Activated CD8-positive, alpha-beta memory T cell treated with anti-CD3 and anti-CD28 coated beads, Interleukin-2, amount 50 U/mL, for 4 hours (primary cell): ENCODE measurements around the gene ARHGAP4.

Experiments used
- DNase-seq: peaks from one replicate; pipeline ENCODE4 v3.0.0-alpha.2; 2020

ARHGAP4 gene

DNA sequence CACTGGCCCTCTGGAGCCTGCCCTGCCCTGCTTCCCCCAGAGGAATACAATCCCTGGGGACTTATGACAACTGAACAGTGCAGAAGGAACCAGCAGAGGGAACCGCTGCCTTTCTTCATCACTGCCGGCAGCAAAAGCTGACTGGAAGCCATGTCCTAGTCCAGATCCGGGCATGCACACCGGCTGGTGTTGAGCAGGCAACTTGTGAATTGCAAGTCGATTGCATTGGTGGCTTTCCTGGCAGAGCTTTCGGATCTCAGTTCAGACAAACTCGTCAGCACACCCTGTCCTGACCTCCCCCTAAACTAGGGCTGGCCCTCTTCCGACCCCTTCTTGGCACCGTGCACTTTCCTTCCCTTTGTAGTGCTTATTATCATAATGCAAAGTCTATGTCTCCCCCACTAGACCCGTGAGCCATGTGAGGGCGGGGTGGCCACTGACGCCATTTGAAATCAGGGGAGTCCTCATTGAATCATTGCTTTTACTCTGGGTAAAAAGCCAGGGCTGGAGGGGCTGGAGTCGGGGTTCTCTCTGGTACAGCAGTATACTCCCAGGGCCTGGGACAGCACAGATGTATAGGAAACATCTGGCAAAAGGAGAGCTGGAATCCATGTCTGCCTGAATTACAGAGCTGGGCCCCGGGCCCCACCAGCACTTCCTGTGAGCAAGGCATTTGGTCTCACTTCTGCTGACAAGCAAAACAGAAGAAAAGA, 1.8 kb downstream of the ARHGAP4 start:
- no peak for DNase-seq

DNA sequence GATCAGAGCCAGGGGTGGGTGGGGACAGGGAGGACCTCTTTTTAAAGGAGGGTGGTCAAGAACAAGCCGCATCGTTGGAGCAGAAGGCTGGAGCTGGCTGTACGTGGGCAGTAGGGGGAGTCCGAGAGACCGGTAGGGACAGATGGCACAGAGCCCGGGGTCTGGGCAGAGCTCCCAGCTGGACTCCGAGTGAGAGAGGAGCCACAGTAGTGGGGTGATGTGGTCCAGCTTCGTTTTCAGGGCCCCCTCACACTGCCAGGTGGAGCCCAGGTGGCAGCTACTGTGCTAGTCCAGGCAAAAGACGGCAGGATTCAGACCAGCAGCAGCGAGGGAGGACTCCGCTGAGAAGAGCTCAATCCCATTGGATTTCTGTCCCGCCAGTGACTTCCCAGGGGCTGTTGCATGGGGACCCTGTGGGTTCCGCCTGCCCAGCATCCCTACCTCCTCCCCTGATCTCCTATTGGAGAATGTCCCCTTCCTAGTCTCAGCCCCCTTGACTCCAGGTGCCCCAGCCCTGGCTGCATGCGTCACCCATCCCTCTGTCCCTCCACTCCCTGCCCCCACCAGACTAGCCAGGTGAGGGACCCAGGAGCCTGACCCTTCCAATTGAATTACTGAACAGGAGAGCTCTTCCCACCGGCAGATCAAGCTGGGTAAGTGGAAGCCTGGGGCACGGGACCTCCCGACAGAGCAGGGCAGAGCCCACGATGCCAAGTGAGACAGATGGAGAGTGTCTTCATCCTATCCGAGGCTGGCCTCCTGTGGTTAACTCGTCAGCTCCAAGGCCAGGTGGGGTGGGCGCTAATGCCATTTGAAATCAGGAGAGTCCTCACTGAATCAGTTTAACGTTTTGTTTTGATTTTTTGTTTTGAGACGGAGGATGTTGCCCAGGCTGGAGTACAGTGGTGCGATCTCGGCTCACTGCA, 2.9 kb downstream of the ARHGAP4 start:
- DNase-seq = no peak

DNA sequence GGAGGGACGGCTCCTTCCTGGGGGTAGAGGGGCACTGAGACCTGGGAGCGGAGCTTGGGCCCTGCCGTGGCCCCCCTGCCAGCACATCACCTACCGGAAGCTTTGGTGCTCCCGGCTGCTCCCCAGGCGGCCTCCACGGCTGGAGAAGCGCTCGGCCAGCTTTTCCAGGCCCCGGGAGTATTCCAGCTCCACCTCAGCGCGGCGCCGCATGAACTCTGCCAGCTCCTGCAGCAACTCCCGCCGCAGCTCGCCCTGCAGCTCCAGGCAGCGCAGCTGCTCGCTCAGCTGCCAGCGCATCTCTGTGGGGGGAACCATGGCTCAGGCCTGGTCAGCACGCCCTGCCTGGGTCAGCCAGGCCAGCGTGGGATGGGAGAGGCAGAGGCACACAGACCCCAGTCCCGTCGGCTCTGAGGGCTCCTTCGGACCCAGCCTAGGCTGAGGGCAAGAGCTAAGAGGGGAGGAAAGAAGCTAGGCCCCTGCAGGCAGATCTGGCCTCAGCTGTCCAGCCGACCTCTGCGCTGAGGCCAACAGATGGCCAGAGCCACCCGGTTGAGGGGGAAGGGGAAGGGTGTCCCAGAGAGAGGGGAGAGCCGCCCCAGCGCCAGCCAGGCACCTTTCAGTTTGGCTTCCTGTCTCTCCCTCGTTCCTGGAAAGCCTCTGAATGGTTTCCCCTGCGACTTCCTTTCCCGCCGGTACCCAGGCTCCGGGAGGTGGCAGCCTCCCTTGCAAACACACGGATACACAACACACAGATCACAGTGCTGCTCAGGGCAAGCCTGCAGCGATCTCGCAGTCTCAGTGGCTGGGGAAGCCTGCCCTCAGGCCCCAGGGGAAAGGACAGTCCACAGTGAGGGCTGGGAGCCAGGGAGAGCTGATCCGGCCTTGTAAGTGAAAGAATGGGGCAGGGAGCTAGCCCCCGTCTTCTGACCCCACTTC, 4.3 kb downstream of the ARHGAP4 start:
- no peak for DNase-seq

DNA sequence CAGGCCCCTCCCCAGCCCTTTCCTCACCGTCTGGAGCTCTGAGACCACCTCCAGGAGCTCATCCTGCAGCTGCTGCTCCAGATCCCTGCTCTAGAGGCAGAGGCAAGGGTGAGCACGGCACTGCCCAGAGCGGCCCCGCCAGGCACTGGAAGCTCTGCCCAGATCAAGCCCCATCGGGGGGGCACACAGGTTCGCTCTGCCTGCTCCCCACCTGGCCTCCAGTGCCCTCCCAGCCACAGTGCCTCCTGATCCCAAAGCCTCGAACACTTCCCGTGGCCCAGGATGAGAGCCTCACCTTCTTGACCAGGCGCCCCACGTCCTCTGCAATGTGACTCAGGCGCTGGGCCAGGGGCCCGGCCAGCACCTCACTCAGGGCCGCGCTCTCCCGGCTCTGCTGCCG, 5.0 kb downstream of the ARHGAP4 start:
- DNase-seq = no peak

DNA sequence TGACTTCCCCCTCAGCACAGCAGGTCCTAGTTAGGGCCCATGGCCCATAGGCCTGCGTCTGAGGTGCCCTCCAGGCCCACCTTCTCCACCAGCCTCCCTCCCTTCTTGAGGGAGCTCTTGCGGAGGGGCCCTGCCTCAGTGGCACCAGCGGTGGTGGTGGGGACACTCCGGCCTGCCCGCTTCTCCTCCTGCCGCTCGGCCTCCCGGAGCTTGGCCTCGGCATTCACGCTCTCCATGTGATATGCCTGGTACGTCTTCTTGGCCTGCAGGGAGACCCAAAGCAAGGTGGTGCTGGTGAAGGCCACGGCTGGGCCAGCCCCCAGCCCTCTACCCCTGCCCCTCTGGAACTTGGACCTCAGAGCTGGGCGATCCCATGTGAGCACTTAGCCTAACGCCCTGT, 5.5 kb downstream of the ARHGAP4 start:
- DNase-seq = no peak

DNA sequence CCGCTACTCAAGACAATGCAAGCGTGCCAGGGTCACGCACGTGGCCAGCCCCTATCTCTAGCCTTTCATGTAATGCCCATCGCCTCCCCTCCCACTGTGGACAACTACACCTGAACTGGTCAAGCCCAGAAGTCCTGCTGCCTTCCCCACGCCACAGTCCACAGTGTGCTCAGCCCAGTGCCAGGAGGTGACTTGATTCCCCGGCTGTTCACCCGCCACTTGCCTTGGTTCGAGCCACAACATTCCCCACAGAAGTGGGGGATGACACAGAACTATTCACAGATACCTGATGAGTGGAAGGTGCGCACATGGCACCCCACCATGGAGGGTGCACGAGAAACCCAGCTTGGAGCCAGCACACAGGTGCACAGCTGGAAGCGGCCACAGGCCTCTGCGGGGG, 6.8 kb downstream of the ARHGAP4 start:
- no peak for DNase-seq

DNA sequence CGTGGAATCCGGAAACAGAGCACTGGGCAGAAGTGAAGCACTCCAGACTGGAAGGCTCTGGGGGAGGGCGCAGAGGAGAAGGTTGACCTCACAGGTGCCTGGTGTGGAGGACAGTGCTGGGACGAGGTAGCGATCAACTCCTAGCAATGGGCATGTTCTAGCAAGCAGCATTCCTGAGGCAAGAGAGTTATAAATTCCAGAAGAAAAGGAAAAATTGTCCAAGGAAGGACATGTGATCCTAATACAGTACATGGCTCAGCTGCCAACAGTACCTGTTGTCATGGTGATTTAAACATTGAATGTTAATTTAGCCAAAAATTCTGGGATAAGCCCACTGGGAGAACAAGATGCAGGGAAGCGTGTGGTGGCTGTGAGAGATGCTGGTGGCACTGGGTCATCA, 8.2 kb downstream of the ARHGAP4 start:
- DNase-seq = no peak

DNA sequence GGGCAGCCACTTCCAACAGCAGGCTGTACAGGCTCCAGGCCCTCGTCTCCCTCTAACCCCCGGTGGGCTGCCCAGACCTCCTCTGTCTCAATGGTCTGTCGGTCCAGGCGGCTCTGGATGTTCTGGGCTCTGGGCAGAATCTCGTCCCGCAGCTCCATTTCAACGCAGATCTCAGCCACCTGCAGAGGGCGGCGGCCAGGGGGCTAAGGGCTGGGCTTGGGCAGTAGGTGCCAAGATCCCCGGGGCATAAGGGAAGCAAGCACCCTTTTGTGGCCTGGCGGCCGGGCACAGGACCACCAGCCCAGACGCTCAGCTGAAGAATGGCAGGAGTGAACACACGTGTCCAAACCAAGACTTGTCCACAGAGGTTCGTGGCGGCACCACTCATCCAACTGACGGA, 12.4 kb downstream of the ARHGAP4 start:
- DNase-seq = no peak

DNA sequence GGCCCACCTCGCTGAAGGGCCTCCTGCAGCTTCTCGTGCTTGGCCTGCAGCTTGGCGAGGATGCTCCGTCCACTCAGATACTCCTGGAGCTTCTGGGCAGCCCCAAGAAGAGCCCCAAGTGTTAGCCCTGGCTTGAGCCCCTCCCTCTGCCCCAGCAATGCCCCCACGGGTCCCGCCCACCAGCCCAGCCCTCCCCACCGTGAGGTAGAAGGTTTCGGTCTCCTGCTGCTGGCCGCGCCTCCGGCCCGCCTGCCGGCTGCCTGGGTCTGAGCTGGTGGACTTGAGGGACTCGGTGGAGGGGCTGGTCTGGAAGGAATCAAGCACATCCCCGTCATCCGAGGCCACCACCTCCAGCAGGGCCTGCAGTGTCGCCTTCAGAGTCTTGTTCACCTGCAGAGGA, 12.9 kb downstream of the ARHGAP4 start:
- DNase-seq = no peak

DNA sequence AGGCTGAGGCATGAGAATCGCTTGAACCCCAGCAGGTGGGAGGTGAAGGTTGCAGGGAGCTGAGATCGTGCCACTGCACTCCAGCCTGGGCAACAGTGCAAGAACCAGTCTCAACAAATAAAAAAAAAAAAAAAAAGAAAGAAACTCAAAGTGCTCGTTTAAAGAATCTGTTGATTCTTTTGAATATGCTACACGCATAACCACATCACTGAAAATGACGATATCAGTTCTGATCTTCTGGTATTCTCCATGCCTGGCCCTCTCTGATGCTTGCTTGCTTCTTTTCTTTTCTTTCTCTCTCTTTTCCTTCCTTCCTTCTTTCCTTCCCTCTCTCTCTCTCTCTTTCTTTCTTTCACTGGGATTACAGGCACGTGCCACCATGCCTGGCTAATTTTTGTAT, 14.3 kb downstream of the ARHGAP4 start:
- no peak for DNase-seq

DNA sequence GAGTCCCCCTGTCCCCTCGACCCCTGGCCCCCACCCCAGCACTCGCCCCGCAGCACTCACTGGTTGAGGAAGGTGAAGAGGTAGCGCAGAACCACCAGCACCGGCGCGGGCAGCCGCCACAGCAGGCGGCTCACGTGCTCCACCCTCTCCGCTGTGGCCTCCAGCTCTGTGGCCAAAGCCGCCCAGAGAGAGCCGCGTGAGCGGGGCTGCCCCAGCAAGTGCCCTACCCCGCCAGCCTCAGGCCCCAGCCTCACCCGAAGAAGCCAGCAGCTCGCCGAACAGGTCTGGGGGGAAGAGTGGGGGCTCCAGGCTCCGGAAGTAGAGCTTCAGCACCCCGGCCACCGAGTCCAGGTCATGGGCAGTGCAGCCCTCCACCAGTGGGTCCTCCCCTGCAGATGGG, 15.6 kb downstream of the ARHGAP4 start:
- DNase-seq = no peak

DNA sequence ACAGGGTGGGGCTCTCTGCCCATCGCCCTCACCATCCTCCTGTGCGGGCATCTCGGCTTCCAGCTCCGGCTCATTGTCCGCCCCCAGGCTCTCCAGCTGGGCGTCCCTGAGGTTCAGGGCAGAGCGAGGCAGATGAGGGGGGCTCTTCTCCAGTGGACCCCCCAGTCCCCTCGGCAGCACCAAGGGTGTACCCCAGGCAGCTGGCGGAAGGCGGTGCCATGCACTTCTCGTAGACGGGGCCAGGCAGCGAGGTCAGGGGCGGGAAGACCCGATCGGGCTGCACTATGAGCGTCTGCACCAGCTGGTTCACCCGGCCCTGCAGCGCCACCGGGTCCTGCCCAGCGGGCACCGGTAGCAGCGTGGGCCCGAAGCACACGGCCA, 16.1 kb downstream of the ARHGAP4 start:
- no peak for DNase-seq

DNA sequence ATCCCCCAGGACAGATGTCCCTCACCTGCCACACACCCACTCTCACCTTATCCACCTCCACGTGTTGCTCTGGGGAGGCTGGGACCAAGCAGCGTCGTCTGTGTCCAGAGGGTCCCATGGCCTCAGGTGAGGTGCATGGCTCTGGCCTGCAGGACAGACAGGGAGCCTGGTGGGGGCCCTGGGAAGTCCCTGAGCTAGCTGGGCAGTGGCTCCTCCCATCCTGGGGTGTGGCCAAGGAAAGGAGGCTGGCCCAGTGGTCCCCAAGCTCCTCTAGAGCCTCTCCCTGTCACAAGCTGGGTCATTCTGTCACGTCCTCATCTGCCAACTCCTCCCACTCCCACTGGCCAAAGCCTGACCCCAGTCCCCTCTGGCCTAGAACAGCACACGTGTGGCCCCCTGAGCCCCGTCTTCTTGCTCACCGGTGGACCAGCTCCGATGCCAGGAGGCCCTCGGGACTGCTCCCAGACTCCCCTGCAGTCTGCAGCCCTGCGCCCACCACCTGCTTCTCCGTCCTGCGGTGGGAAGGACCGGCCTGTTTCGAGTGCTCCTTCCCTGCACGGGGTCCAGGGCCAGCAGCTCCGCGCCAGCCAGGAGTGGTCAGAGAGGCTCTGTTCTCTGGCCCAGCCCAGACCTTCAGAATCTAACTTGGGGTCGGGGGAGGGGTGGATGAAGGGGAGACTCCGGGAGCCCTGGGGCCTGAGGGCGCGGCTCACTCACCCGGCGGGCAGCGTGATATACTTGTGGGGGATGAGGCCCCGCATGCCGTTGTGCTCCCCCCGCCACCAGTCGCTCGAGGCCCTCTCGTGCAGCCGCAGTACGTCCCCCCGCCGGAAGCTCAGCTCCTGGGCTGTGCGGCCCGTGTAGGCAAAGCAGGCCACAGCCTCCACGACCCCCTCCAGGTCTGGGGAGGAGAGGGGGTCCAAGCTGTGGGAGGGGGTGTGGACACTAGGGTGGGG, 16.8 kb downstream of the ARHGAP4 start:
- DNase-seq = no peak

DNA sequence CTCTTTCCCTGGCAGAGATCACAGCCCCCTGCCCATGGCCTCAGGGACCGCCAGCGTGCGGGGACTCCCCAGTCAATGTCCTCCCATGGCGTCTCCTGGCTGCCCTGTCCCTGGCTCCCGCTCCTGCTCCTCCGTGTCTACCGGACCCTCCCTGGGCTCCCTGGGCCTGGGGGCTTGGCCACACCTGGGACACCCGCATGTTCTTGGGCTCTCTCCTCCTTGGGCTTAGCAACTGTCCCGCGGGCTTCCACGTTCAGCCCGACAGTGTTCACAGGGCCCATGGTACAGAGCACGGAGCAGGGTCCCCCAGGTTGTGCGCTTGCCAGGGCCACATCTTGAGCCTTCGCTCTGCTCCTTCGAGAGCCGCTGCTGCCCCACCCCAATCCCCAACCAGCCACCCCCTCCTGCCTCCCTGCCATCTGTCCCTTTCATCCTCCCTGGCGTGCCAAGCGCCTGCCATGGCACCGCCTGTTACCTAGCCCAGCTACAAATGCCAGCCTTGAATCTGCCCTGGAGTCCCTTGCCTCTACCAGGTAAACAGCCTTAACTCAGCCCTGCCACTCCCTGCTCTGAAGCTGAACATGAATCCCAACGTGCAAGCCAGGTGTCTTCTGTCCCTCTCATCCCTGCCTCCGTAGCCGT, 17.7 kb downstream of the ARHGAP4 start:
- no peak for DNase-seq

DNA sequence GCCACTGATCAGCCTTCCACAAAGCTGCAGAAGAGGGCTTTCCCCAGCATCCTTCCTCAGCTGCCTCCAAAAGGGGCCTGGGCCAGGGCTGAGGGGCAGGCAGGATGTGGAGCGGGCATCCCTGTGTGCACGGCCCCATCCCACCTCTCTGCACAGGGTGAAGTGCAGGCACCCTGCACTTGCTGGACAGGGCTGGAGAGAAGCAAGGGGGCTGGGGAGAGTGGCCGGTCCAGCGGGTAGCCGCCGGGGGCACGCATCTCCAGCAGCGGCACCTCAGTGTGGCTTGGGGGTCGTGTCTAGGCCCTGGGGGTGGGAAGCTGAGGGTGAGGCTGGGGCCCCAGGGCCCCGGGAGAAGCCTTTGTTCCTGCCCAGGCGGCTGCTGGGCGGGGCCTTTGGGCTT, 18.6 kb downstream of the ARHGAP4 start:
- DNase-seq = no peak

DNA sequence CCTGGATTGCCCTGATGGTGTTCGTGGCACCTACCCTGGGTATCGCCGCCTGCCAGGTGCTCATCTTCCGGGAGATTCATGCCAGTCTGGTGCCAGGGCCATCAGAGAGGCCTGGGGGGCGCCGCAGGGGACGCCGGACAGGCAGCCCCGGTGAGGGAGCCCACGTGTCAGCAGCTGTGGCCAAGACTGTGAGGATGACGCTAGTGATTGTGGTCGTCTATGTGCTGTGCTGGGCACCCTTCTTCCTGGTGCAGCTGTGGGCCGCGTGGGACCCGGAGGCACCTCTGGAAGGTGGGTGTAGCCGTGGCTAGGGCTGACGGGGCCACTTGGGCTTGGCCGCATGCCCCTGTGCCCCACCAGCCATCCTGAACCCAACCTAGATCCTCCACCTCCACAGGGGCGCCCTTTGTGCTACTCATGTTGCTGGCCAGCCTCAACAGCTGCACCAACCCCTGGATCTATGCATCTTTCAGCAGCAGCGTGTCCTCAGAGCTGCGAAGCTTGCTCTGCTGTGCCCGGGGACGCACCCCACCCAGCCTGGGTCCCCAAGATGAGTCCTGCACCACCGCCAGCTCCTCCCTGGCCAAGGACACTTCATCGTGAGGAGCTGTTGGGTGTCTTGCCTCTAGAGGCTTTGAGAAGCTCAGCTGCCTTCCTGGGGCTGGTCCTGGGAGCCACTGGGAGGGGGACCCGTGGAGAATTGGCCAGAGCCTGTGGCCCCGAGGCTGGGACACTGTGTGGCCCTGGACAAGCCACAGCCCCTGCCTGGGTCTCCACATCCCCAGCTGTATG, 19.7 kb downstream of the ARHGAP4 start:
- DNase-seq = no peak

DNA sequence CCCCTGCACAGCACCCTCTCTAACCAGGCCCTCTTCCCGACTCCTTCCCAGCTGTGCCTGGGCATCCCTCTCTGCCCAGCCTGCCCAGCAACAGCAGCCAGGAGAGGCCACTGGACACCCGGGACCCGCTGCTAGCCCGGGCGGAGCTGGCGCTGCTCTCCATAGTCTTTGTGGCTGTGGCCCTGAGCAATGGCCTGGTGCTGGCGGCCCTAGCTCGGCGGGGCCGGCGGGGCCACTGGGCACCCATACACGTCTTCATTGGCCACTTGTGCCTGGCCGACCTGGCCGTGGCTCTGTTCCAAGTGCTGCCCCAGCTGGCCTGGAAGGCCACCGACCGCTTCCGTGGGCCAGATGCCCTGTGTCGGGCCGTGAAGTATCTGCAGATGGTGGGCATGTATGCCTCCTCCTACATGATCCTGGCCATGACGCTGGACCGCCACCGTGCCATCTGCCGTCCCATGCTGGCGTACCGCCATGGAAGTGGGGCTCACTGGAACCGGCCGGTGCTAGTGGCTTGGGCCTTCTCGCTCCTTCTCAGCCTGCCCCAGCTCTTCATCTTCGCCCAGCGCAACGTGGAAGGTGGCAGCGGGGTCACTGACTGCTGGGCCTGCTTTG, 20.5 kb downstream of the ARHGAP4 start:
- no peak for DNase-seq

DNA sequence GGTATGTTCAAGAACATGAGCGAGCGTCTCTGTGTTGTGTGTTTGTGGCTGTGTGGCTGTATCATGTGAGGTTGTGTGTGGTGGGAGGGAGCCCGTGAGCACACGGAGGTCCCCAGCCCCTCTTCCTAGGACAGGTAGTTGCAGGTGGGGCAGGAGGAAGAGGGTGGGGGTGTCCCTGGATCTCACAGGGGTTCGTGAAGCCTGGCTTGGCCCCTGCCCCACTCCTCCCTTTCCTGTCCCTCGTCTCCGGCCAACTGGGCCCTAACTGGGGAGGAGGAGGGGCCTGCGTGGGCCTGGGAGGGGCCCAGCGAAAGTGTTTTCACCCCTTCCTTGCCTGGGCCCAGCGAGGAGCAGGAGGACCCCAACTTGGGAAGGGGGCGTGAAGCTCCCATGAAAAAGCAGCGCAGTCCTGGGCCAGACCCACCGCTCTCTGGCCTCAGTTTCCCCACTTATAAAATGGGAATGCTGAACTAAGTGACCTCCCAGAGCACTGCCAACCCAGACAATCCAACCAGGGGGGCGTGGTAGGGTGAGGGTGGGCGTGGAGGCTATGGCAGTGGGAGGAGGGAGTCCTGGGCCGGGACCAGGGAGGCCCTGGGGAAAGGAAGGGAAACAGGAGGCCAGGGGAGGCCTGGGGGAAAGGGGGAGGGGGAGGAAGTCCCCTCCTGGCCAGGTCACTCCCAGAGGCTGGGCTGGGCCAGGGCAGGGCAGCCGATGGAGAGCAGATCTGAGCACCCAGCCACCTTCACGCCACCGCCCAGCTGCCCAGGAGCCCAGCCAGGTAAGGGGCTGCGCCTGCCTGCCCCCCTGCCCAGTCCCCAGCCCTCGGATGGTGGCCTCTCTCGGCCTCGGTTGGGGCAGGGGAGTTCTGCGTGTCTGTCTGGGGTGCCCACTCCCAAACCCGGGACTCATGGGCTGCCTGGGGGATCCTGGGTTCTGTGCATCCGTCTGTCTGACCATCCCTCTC, 21.8 kb downstream of the ARHGAP4 start, which contains the start of gene AVPR2:
Gene AVPR2 (plus strand): TSS at position 683 of the 967 bp plus-strand sequence. CDS start 473 bp downstream, outside the sequence.
- no peak for DNase-seq
